Lung (tissue), 12 donors: ENCODE results near the gene YBX1. TPM values are rescaled to one million over a fixed set of nuclear protein-coding genes. Genes with fewer than 3 reads are reported as not detected.

Experiments
- ATAC-seq: fragments of 200-7000 bp; cut with Tn5 transposase; one replicate; pipeline ENCODE4 v1.9.1; 2020; ENCODE audit warnings: moderate number of reproducible peaks; ENCODE audit not compliant: insufficient read depth, low FRiP score
- DNase-seq, 3 donors: peaks; one replicate each; pipeline ENCODE4 v3.0.0-alpha.2; 2013 to 2017
- H3K27ac ChIP-seq, 2 donors: one replicate each; pipeline ENCODE4 v1.5.1; 2013; ENCODE audit warnings: mild to moderate bottlenecking in 2 of 2, moderate library complexity in 2 of 2, control low read depth in 1 of 2, inconsistent platforms in 1 of 2, low read depth in 1 of 2, low read length in 1 of 2
- H3K27me3 ChIP-seq, 3 donors: one replicate each; pipeline ENCODE4 v1.5.1; 2013; ENCODE audit warnings: low read length in 2 of 3; ENCODE audit not compliant: control insufficient read depth in 3 of 3, insufficient read depth in 3 of 3
- H3K36me3 ChIP-seq, 4 donors: one replicate each; pipeline ENCODE4 v1.5.1; 2013; ENCODE audit warnings: low read length in 4 of 4, mild to moderate bottlenecking in 1 of 4, moderate library complexity in 1 of 4; ENCODE audit not compliant: control insufficient read depth in 4 of 4, insufficient read depth in 4 of 4
- H3K4me1 ChIP-seq, 5 donors: one replicate each; pipeline ENCODE4 v1.5.1; 2013; ENCODE audit warnings: low read length in 5 of 5, mild to moderate bottlenecking in 2 of 5, moderate library complexity in 1 of 5; ENCODE audit not compliant: control insufficient read depth in 5 of 5, insufficient read depth in 5 of 5
- H3K4me3 ChIP-seq: one replicate; pipeline ENCODE4 v1.5.1; 2013; ENCODE audit warnings: mild to moderate bottlenecking, control low read depth, moderate library complexity
- H3K9ac ChIP-seq, 2 donors: one replicate each; pipeline ENCODE4 v1.5.1; 2013; ENCODE audit warnings: low read length in 2 of 2, control low read depth in 1 of 2; ENCODE audit not compliant: insufficient read depth in 1 of 2
- H3K9me3 ChIP-seq, 4 donors: one replicate each; pipeline ENCODE4 v1.5.1; 2013; ENCODE audit warnings: low read length in 3 of 4, mild to moderate bottlenecking in 1 of 4, moderate library complexity in 1 of 4; ENCODE audit not compliant: control insufficient read depth in 4 of 4, insufficient read depth in 3 of 4
- CTCF ChIP-seq: IDR thresholded peaks from 2 replicates; pipeline ENCODE4 v1.5.1; 2012; ENCODE audit warnings: mild to moderate bottlenecking; ENCODE audit errors: control extremely low read depth, extremely low read depth
- WGBS, 2 donors: extraction: QIAGEN DNeasy Blood & Tissue Kit; methylation state at CpG; one replicate each; pipeline ENCODE4 v1.1.7; 2013; 5-methylcytosine and 5-hydroxymethylcytosine counted together
- polyA plus RNA-seq, 2 donors: library from polyadenylated mRNA; stranded (reverse); fragments of 200-250 nt; gene quantifications; one replicate each; pipeline ENCODE4 v1.2.1, GENCODE V29; 2013
- total RNA-seq, 2 donors: library from RNA; depleted of rRNA in 1 of 2; stranded (reverse); fragments of >200 nt in 1 of 2; gene quantifications; one replicate each; pipeline ENCODE4 v1.2.1, GENCODE V29; 2014 to 2021
- donor health status: control.
- donor health status: control.
- donor health status: Bipolar disorder and iron deficiency.
- donor health status: healthy.
- donor health status: DM: yes; HTN: yes; CAD: no.

YBX1 gene
- total and polyA plus RNA-seq, 4 donors = 298 to 617 (median 588) TPM

GRCh38 chr1:42692911-42693310, 10.7 kb downstream of the YBX1 start:
- no peak for TF ChIP-seq CTCF
- Histone ChIP-seq H3K36me3 (peaks cover 8 to 32% (median 13%) of the 10 kb centered on the region in 4 donors), H3K27me3 (no peaks in the 10 kb centered on the region), H3K9ac (no peak overlapping the region), H3K4me3 (no peak overlapping the region), H3K9me3 (no peaks in the 10 kb centered on the region), H3K4me1 (peaks cover 2 to 11% (median 5%) of the 10 kb centered on the region in 5 donors), H3K27ac (no peak overlapping the region)
- WGBS, 2 donors = 64 to 81% methylated on average over 2 of the region's 2 CpGs
- no peak for DNase-seq
- no peak for ATAC-seq

- Histone ChIP-seq H3K4me1 (peaks cover 0 to 2% (median 0%) of the 10 kb centered on the region in 5 donors), H3K36me3 (peaks cover 13 to 66% (median 32%) of the 10 kb centered on the region in 4 donors), H3K9ac (no peak overlapping the region), H3K27ac (no peak overlapping the region), H3K4me3 (no peak overlapping the region), H3K9me3 (no peaks in the 10 kb centered on the region), H3K27me3 (no peaks in the 10 kb centered on the region)
- TF ChIP-seq CTCF = no peak
- ATAC-seq (no peak), DNase-seq (no peak)
- WGBS, 2 donors = 87 to 88% methylated on average over 4 of the region's 4 CpGs
These were observed 16.0 kb downstream of the YBX1 start for GRCh38 chr1:42698081-42698813.

- Histone ChIP-seq H3K36me3 (peaks cover 23 to 61% (median 38%) of the 10 kb centered on the region in 4 donors), H3K4me3 (no peak overlapping the region), H3K9ac (no peak overlapping the region), H3K4me1 (no peaks in the 10 kb centered on the region), H3K27ac (no peak overlapping the region), H3K9me3 (no peaks in the 10 kb centered on the region), H3K27me3 (no peaks in the 10 kb centered on the region)
- no peak for TF ChIP-seq CTCF
- ATAC-seq = no peak
- no peak for DNase-seq
These were observed 17.8 kb downstream of the YBX1 start for GRCh38 chr1:42700006-42700405.
